GM12878 (cell line): ENCODE data around the gene PAOX.

Source experiments
- ETV6 ChIP-seq, 2 experiments: fragments of 450-650 bp in 1 of 2; IDR thresholded peaks in 1 of 2; conservative IDR thresholded peaks in 1 of 2; 2 replicates each; pipeline ENCODE4 v1.6.1; 2014; ENCODE audit warnings: antibody characterized with exemption in 1 of 2, borderline replicate concordance in 1 of 2, low read depth in 1 of 2, mild to moderate bottlenecking in 1 of 2, moderate library complexity in 1 of 2
- MXI1 ChIP-seq: fragments of 150-350 bp; IDR thresholded peaks from 2 replicates; pipeline ENCODE4 v1.6.1; 2011; ENCODE audit warnings: low read depth, mild to moderate bottlenecking, inconsistent platforms, low read length, improper control_type of control experiment
- NFIC ChIP-seq: IDR thresholded peaks from 2 replicates; pipeline ENCODE4 v1.6.1; 2012; ENCODE audit warnings: low read depth, mild to moderate bottlenecking, inconsistent platforms, low read length, moderate library complexity
- SP1 ChIP-seq: IDR thresholded peaks from one replicate; pipeline ENCODE4 v1.6.1; 2011; ENCODE audit warnings: low read depth, low read length
- SUPT20H ChIP-seq: IDR thresholded peaks from 2 replicates; pipeline ENCODE4 v1.6.1; 2011; ENCODE audit warnings: low read depth, mild to moderate bottlenecking, low read length, moderate library complexity, borderline replicate concordance; ENCODE audit not compliant: control insufficient read depth
- ZSCAN29 ChIP-seq: fragments of 450-650 bp; IDR thresholded peaks from 2 replicates; pipeline ENCODE4 v1.6.1; 2017; ENCODE audit warnings: mild to moderate bottlenecking, moderate library complexity
- TF ChIP-seq, protein P1 (sequence below), 3 experiments: IDR thresholded peaks in 2 of 3; conservative IDR thresholded peaks in 1 of 3; 2 replicates each; pipeline ENCODE4 v1.5.1; 2011; ENCODE audit warnings: low read depth in 3 of 3, low read length in 3 of 3, mild to moderate bottlenecking in 3 of 3, control low read depth in 2 of 3, moderate library complexity in 2 of 3, inconsistent platforms in 1 of 3, mixed read lengths in 1 of 3; ENCODE audit not compliant: control insufficient read depth in 2 of 3, insufficient read depth in 1 of 3; ENCODE audit errors: extremely low read depth in 1 of 3
- TF ChIP-seq, protein P2 (sequence below): fragments of 450-650 bp; formaldehyde crosslinking; IDR thresholded peaks from 2 replicates; pipeline ENCODE4 v1.5.0; 2022; ENCODE audit warnings: mild to moderate bottlenecking, missing genetic modification characterization

DNA sequence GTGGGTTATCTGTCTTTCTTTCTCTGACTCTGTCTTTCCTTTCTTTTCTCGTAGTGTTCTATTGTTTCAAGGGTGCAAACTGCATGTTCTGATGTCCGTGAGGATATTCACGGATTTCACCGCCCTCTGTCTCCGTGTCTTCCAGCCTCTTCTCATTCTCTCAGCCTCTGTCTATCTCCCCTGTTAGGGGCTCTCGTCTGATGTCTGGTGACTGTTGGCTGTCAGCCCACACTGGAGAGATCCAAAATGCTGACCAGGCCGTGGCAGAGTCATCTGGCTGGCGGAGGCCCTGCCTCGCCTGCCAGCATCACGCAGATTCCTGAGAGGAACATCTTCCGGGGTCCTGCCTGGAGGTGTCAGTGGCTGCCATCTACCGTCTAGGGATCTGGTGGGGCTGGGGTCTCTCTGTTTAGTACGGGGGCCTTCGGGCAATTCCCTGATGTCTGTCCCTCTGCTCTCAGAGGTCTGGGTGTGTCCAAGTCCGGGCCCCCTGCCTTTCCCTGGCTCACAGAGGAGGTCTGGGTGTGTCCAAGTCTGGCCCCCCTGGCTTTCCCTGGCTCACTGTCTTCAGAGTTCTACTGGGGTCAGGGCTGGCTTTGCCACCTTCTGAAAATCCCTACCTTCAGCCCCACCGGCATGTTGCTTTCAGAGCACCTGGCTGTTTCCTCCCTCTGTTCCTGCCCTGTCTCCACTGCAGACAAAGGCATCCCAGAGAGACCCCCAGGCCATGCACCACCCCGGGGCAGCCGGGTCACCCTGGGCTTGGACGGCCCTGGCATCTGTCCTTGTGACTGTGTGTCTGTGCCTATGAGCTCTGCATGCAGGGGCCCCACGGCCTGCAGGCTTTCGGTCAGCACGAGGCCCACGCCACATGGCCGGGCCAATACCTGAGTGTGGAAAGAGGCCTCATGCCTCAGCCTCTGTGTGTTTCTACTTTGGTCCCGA is 60.7 kb downstream of the PAOX start:
- TF ChIP-seq ZSCAN29 (no peak), SP1 (no peak), SUPT20H (no peak), NFIC (no peak), MXI1 (no peak), ETV6 (conservative IDR thresholded peaks at IDR 0.05 in 1 of 2, IDR thresholded peaks at IDR 0.05 in 1 of 2; ENCODE audit: borderline replicate concordance in 1 of 2, low read depth in 1 of 2) (no peak)
- TF ChIP-seq, protein P1, sequence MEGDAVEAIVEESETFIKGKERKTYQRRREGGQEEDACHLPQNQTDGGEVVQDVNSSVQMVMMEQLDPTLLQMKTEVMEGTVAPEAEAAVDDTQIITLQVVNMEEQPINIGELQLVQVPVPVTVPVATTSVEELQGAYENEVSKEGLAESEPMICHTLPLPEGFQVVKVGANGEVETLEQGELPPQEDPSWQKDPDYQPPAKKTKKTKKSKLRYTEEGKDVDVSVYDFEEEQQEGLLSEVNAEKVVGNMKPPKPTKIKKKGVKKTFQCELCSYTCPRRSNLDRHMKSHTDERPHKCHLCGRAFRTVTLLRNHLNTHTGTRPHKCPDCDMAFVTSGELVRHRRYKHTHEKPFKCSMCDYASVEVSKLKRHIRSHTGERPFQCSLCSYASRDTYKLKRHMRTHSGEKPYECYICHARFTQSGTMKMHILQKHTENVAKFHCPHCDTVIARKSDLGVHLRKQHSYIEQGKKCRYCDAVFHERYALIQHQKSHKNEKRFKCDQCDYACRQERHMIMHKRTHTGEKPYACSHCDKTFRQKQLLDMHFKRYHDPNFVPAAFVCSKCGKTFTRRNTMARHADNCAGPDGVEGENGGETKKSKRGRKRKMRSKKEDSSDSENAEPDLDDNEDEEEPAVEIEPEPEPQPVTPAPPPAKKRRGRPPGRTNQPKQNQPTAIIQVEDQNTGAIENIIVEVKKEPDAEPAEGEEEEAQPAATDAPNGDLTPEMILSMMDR (IDR thresholded peaks at IDR 0.05 in 2 of 3, conservative IDR thresholded peaks at IDR 0.05 in 1 of 3; ENCODE audit: control insufficient read depth in 2 of 3, extremely low read depth in 1 of 3, insufficient read depth in 1 of 3, low read depth in 3 of 3, low read length in 3 of 3) = no peak
- TF ChIP-seq, protein P2, sequence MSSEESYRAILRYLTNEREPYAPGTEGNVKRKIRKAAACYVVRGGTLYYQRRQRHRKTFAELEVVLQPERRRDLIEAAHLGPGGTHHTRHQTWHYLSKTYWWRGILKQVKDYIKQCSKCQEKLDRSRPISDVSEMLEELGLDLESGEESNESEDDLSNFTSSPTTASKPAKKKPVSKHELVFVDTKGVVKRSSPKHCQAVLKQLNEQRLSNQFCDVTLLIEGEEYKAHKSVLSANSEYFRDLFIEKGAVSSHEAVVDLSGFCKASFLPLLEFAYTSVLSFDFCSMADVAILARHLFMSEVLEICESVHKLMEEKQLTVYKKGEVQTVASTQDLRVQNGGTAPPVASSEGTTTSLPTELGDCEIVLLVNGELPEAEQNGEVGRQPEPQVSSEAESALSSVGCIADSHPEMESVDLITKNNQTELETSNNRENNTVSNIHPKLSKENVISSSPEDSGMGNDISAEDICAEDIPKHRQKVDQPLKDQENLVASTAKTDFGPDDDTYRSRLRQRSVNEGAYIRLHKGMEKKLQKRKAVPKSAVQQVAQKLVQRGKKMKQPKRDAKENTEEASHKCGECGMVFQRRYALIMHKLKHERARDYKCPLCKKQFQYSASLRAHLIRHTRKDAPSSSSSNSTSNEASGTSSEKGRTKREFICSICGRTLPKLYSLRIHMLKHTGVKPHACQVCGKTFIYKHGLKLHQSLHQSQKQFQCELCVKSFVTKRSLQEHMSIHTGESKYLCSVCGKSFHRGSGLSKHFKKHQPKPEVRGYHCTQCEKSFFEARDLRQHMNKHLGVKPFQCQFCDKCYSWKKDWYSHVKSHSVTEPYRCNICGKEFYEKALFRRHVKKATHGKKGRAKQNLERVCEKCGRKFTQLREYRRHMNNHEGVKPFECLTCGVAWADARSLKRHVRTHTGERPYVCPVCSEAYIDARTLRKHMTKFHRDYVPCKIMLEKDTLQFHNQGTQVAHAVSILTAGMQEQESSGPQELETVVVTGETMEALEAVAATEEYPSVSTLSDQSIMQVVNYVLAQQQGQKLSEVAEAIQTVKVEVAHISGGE (CRISPR knock-in tag) = no peak
